Stimulated activated CD4-positive, alpha-beta T cell treated with anti-CD3 and anti-CD28 coated beads, Interleukin-1b, Interleukin-23, amount 100 ng/mL, for 1 hour (primary cell): Measurements from ENCODE around the gene C19orf38.

Experiments used
- DNase-seq, 2 donors: peaks; one replicate each; pipeline ENCODE4 v3.0.0-alpha.2; 2020; ENCODE audit warnings: low read depth in 2 of 2

The C19orf38 gene

DNA sequence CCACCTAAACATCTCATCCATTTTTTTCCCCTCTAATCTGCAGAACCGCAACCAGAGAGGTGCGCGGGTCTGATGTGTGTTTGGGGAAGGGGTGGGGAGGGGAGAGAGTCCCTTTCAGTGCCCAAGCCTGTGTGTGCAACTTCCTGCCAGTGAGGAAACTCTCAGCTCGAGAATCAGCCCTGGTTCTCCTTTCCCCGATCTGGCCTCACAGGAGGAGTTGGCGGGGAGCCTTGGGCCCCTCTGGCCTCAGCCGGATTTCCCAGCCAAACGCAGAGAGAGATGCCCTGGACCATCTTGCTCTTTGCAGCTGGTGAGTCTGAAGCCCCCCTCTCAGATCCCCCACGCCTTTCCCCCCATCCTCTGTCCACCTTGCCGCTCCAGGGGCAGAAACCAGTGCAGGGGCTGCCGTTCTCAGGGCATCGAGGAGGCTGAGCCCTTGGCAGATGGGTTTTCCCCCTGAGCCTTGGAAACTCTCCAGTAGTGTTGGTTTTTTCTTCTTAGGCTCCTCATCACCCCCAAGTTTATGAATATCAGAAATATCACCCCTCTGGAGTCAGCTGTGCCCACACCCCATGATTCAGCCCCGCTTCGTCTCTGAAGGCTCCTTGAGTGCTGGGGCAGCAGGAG is at the start of gene C19orf38:
C19orf38 (plus strand) TSS at position 186 of the 627 bp plus-strand sequence; CDS start at position 280, 94 bp downstream.
- no peak for DNase-seq

DNA sequence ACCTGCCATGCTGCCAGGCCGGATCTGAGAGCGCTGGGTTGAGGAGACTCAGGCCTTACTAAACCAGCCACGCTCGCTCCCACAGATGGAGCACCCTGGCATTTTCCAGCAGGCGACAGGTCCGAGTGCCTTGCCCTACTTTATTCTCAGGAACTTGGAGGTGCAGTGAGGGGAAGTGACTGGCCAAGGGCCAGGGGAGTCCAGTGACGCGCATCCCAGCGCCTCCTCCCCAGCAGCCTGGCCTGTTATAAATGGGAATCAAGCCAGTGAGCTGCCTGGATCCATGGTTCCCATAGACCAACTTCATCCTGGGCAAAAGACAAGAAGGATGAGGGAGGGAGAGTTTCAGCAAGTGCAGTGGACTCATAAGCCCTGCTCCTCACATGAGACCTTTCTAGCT is 47.7 kb upstream of the C19orf38 start:
- DNase-seq: no peak

DNA sequence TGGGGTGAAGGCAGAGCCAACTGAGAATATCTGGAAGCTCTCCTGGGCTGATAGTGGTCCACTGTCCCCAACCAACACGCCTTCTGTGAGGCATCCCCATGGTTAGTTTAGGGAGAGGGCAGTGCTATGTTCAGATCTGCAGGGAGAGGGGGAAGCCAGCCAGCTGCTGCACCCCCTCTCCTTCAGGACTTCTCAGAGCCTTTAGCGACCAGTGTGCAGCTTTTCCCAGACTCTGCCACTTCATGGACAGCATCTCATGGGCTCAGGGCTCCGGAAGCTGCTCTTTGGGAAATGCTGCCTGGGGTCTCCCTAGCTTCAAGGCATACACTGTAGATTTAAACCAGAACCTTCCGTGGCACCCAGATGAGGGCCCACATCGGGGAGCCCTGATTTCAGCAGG is 45.7 kb upstream of the C19orf38 start:
- DNase-seq: no peak

DNA sequence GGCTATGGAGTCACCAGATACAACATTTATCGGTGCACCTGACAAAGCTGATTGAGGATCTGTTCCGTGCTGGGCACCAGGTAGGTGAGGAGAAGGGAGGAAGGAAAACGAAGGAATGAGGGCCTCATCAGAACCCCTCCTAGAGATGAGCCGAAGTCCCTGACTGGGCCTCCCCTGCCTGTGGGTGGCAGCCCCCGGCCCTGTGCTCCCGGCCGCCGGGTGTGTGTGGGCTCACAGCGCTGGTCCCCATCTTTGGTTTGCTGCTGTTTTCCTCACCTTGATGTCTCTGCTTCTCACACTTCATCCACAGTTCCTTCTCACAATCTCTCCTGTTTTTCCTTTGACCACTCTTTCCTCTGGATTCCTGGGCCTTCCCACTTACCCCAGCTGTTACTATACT is 45.0 kb upstream of the C19orf38 start:
- DNase-seq: no peak

DNA sequence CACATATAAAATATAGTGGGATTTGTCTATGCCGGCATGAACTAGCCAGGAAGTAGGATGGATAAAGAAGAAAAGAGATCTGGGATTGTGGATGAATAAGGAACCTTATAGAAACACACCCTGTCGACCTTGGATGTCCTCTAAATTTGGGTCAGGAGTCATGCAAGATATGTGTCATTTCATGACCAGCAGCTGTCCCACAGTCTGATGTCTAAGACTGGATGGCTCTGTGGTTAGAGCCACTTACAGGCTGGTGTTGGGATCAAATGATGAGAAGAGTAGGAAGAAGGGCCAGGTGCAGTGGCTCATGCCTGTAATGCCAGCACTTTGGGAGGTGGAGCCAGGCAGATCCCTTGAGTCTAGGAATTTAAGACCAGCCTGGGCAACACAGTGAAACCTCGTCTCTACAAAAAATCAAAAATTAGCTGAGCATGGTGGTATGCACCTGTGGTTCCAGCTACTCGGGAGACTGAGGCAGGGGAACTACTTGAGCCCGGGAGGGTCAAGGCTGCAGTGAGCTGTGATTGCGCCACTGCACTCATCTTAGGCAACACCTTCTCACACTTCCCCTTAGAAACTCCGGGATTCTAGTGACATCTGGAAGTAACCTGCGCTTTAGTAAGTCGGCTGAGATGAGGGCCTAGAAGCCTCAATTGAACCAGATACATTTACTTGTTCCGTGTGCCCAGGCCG is 43.0 kb upstream of the C19orf38 start:
- no peak for DNase-seq

GRCh38 chr19:10805758-10806247 is 42.4 kb upstream of the C19orf38 start:
- DNase-seq: no peak

- no peak for DNase-seq
Observed at GRCh38 chr19:10808937-10809649, 39.1 kb upstream of the C19orf38 start.

- no peak for DNase-seq
Observed at GRCh38 chr19:10809651-10810285, 38.4 kb upstream of the C19orf38 start.

- no peak for DNase-seq
Observed at GRCh38 chr19:10811391-10812111, 36.7 kb upstream of the C19orf38 start.

DNA sequence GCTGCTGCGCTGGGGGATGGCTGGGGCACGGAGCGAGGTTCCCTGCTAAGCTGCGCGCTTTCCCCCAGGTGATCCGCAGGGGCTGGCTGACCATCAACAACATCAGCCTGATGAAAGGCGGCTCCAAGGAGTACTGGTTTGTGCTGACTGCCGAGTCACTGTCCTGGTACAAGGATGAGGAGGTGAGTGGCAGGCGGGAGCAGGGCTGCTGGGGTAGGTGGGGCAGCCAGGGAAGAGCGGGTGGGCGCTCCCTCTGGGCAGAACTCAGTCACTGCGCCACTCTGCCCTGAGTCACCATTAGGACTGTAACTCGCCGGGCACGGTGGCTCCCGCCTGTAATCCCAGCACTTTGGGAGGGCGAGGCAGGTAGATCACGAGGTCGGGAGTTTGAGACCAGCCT is 36.0 kb upstream of the C19orf38 start:
- DNase-seq: no peak

- no peak for DNase-seq
Observed at GRCh38 chr19:10812902-10813404, 35.3 kb upstream of the C19orf38 start.

DNA sequence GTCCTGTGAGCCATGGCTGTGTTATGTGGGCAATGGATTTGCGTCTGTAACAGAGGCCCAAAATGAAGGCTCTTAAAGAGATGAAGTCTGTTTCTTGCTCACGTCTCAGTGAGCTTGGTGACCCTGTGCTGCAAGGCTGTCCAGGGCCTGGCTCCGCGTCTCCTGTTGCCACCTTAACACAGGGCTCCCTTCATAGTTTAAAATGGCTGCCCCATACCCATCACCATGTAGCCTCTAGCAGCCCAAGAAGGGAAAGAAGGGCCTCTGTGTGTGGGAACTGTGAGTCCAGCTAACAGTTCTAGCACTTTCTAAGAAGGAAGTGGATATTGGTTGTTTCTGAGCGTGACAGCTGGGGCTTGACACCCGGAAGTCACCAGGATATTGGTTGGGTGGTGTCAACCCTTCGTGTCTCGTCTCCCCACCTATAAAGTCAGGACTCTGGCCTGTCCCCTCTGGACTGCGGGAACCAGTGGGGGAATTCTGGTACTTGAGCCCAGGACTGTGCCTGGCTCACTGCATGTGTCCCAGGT is 33.1 kb upstream of the C19orf38 start:
- no peak for DNase-seq

DNA sequence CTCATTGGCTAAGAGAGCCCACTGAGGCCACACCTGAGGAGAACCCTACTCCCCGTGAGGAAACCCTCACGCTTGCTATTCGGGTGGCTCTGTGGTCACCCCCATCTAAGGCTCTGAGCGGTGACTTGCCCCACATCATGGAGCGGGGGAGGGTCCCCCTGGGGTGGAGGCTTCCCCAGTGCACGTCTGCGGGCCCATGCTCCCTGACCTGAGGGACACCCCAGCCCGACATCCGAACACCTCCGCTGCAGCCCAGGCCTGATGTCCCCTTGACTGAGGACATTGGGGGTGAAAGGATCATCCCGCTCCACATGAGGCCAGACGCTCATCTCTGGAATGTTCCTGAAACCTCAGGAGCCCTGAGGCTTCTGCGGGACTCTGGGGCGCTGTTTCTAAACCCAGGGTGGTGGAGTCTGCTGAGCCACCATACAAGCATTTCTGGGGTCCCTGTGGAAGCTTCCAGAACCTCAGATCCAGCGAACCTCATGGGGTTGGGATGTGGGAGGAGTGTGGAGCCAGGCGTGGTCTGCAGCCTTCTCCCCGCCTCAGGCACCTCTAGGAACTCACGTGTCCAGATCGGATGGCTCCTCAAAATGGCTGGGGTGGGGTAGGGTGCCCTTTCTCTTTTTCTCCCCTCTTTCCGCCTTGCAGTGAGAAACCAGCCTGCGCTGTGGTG is 32.1 kb upstream of the C19orf38 start:
- DNase-seq: no peak

DNA sequence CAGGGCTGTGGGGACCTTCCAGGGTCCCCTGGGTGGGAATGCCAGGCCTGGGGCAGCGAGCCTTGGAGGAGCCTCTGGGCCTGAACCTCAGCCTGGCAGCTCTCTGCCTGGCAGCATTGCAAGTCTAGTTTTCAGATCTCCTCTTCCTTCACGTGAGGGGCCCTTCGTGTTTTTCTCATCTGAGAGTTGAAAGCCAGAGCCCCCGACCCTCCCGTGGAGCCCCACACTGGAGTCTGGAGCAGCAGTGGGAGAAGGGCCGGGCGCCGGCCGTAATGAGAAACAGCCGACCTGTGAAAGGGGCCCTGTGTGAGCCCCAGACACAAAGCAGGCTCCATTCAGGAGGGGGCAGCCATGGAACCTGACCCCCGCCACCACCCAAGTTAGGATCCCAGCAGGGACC is 31.5 kb upstream of the C19orf38 start:
- no peak for DNase-seq

GRCh38 chr19:10817291-10818038 is 30.8 kb upstream of the C19orf38 start:
- DNase-seq: no peak

- DNase-seq: no peak
Observed at GRCh38 chr19:10818301-10819123, 29.7 kb upstream of the C19orf38 start.

DNA sequence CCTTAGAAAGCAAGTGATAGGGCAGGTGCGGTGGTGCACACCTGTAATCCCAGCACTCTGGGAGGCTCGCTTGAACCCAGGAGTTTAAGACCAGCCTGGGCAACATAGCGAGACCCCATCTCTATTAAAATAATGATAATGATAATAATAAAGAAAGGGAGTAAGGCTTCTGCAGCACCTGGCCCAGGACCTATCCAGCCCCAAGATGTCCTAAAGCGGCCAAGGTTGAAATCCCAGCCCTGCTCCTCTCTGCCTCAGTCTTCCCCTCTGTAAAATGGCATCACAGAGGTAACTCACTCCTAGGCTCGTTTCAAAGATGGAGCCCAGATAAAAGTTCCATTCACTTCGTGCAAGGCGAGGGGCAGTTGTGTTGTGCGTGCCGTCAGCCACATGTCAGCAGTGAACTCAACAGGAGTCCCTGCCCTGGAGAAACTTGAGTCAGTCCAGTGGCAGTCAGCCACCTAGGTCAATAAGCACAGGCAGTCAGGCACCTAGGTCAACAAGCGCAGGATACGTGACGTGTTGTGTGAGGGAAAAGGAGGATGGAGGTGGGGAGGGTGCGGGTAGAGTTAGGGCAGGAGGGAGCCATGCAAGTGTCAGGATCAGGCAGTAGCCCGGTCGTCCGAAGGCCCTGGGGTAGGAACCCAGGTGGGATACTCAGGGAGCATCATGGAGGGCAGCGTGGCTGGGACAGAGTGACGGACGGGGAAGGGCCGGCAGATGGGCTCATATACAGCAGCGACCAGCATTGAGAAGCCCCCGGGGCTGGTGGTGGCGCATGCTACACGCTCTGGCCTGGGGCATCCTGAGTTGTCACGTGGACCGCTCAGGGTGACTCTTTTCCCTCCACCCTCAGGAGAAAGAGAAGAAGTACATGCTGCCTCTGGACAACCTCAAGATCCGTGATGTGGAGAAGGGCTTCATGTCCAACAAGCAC is 28.8 kb upstream of the C19orf38 start:
- DNase-seq: no peak

GRCh38 chr19:10820173-10820572 is 28.0 kb upstream of the C19orf38 start:
- DNase-seq: no peak
